Fibroblast of lung (primary cell): ENCODE results near the gene TTC24. TPM values are rescaled to one million over a fixed set of nuclear protein-coding genes. Genes with fewer than 3 reads are reported as not detected.
A peak's percentile ranks its signal among the peaks of the same experiment; 100 is the strongest.
"Not testable (repeated sequence)": the region's sequence is repeated elsewhere in the genome, so short reads cannot be mapped to it uniquely, and the experiment has no call there.

ENCODE experiments used
- DNase-seq, 2 donors: peaks; one replicate each; pipeline versions ENCODE4 v3.0.0 to v3.0.0-alpha.2; 2010; ENCODE audit warnings: low read depth in 2 of 2
- H2AFZ ChIP-seq: 2 replicates; pipeline ENCODE4 v1.5.1; 2012; ENCODE audit warnings: low read length, control low read depth, inconsistent platforms
- H3K27ac ChIP-seq: 2 replicates; pipeline ENCODE4 v1.5.1; 2011; ENCODE audit warnings: low read length, control low read depth; ENCODE audit not compliant: insufficient read depth
- H3K27me3 ChIP-seq: 2 replicates; pipeline ENCODE4 v1.5.1; 2011; ENCODE audit warnings: mild to moderate bottlenecking, low read length; ENCODE audit not compliant: control insufficient read depth, insufficient read depth
- H3K36me3 ChIP-seq: 2 replicates; pipeline ENCODE4 v1.5.1; 2011; ENCODE audit warnings: low read length; ENCODE audit not compliant: control insufficient read depth, insufficient read depth
- H3K4me1 ChIP-seq: 2 replicates; pipeline ENCODE4 v1.5.1; 2011; ENCODE audit warnings: low read length; ENCODE audit not compliant: control insufficient read depth, insufficient read depth; ENCODE audit errors: extremely low read depth
- H3K4me2 ChIP-seq: 2 replicates; pipeline ENCODE4 v1.5.1; 2011; ENCODE audit warnings: low read length, control low read depth; ENCODE audit not compliant: insufficient read depth; ENCODE audit errors: extremely low read depth
- H3K4me3 ChIP-seq, 4 experiments: fragments of 200-600 bp in 1 of 4; sonication (generic) in 1 of 4; replicated peaks in 1 of 4; 2 replicates each; pipeline ENCODE4 v1.5.1; 2011 to 2016; ENCODE audit warnings: low read length in 4 of 4, low read depth in 3 of 4, mild to moderate bottlenecking in 3 of 4, control low read depth in 2 of 4, inconsistent platforms in 1 of 4, mixed read lengths in 1 of 4; ENCODE audit not compliant: insufficient read depth in 1 of 4; ENCODE audit errors: control extremely low read depth in 1 of 4
- H3K79me2 ChIP-seq: 2 replicates; pipeline ENCODE4 v1.5.1; 2012; ENCODE audit warnings: mild to moderate bottlenecking, low read length, inconsistent platforms; ENCODE audit not compliant: control insufficient read depth, insufficient read depth
- H3K9ac ChIP-seq: 2 replicates; pipeline ENCODE4 v1.5.1; 2011; ENCODE audit warnings: mild to moderate bottlenecking, low read length, control low read depth; ENCODE audit not compliant: insufficient read depth
- H3K9me3 ChIP-seq: 2 replicates; pipeline ENCODE4 v1.5.1; 2012; ENCODE audit warnings: low read depth, low read length; ENCODE audit not compliant: control insufficient read depth, insufficient read depth
- H4K20me1 ChIP-seq: 2 replicates; pipeline ENCODE4 v1.5.1; 2011; ENCODE audit warnings: low read length; ENCODE audit not compliant: control insufficient read depth, insufficient read depth; ENCODE audit errors: extremely low read depth
- CTCF ChIP-seq, 2 donors: IDR thresholded peaks in 1 of 2; conservative IDR thresholded peaks in 1 of 2; 1 replicate in 1 of 2; 2 replicates in 1 of 2; pipeline ENCODE4 v1.5.1; 2011 to 2012; ENCODE audit warnings: low read length in 2 of 2, control low read depth in 1 of 2, inconsistent platforms in 1 of 2, low read depth in 1 of 2, mild to moderate bottlenecking in 1 of 2
- EZH2 ChIP-seq: IDR thresholded peaks from 2 replicates; pipeline ENCODE4 v1.5.1; 2012; ENCODE audit warnings: low read length, control low read depth, mild to moderate bottlenecking; ENCODE audit errors: missing control alignments
- polyA plus RNA-seq, 2 donors: library from polyadenylated mRNA; depleted of rRNA in 1 of 2; stranded (reverse) in 1 of 2; unstranded in 1 of 2; fragments of >200 nt; gene quantifications; 2 replicates each; pipeline ENCODE4 v1.2.1, GENCODE V29; 2011 to 2012; ENCODE audit warnings: missing spikeins in 1 of 2
- total RNA-seq: library from RNA; depleted of rRNA; stranded (reverse); fragments of >200 nt; gene quantifications from 2 replicates; pipeline ENCODE4 v1.2.1, GENCODE V29; 2014

Gene TTC24
- total and polyA plus RNA-seq, 2 donors (not counting 1 experiment from before 2014, with no cell fraction given) = not detected

GRCh38 chr1:156626079-156626438 lies 46.5 kb downstream of the TTC24 start:
- no peaks in the 10 kb centered on the region for H3K4me1 ChIP-seq

GRCh38 chr1:156627313-156627880 lies 47.9 kb downstream of the TTC24 start:
- Histone ChIP-seq H3K36me3 (no peaks in the 10 kb centered on the region), H3K79me2 (no peaks in the 10 kb centered on the region), H3K27me3 (peaks cover 43% of the 10 kb centered on the region), H2AFZ (no peak overlapping the region), H3K9ac (no peak overlapping the region), H3K4me1 (no peaks in the 10 kb centered on the region), H4K20me1 (peaks cover 2% of the 10 kb centered on the region), H3K4me2 (no peak overlapping the region), H3K27ac (no peak overlapping the region), H3K9me3 (no peaks in the 10 kb centered on the region), H3K4me3 (no peak overlapping the region)
- peak; percentile 29 to 37 for DNase-seq
- TF ChIP-seq EZH2 (no peak), CTCF (conservative IDR thresholded peaks at IDR 0.05 in 1 of 2, IDR thresholded peaks at IDR 0.05 in 1 of 2; ENCODE audit: low read depth in 1 of 2, low read length in 2 of 2) (peak; percentile 60 to 69)

More at GRCh38 chr1:156626079-156626438, 46.5 kb downstream of the TTC24 start:
- H3K79me2 ChIP-seq = no peaks in the 10 kb centered on the region
- H3K9me3 ChIP-seq = no peaks in the 10 kb centered on the region
- no peak for DNase-seq
- no peak overlapping the region for H3K9ac ChIP-seq
- no peak overlapping the region for H3K27ac ChIP-seq
- peaks cover 47% of the 10 kb centered on the region for H3K27me3 ChIP-seq
- no peak overlapping the region for H3K4me2 ChIP-seq
- no peak overlapping the region for H2AFZ ChIP-seq
- no peak overlapping the region for H3K4me3 ChIP-seq
- H3K36me3 ChIP-seq = no peaks in the 10 kb centered on the region
- no peak for TF ChIP-seq EZH2
- TF ChIP-seq CTCF (conservative IDR thresholded peaks at IDR 0.05 in 1 of 2, IDR thresholded peaks at IDR 0.05 in 1 of 2; ENCODE audit: low read depth in 1 of 2, low read length in 2 of 2) = no peak
- H4K20me1 ChIP-seq = no peaks in the 10 kb centered on the region

GRCh38 chr1:156629823-156630449 lies 50.4 kb downstream of the TTC24 start:
- Histone ChIP-seq H3K36me3 (no peaks in the 10 kb centered on the region), H2AFZ (no peak overlapping the region), H3K27ac (no peak overlapping the region), H3K79me2 (no peaks in the 10 kb centered on the region), H3K27me3 (peaks cover 37% of the 10 kb centered on the region), H4K20me1 (peaks cover 2% of the 10 kb centered on the region), H3K9me3 (no peaks in the 10 kb centered on the region), H3K4me2 (no peak overlapping the region), H3K4me3 (no peak overlapping the region), H3K4me1 (no peaks in the 10 kb centered on the region), H3K9ac (no peak overlapping the region)
- DNase-seq = no peak
- TF ChIP-seq EZH2 = no peak
- no peak for TF ChIP-seq CTCF (conservative IDR thresholded peaks at IDR 0.05 in 1 of 2, IDR thresholded peaks at IDR 0.05 in 1 of 2; ENCODE audit: low read depth in 1 of 2, low read length in 2 of 2)

- not testable (repeated sequence) for H3K27ac ChIP-seq, DNase-seq, H3K9me3 ChIP-seq, H3K4me3 ChIP-seq, H3K9ac ChIP-seq, H3K4me2 ChIP-seq, H2AFZ ChIP-seq, H4K20me1 ChIP-seq, H3K36me3 ChIP-seq, H3K79me2 ChIP-seq, H3K4me1 ChIP-seq
- peaks cover 35% of the 10 kb centered on the region for H3K27me3 ChIP-seq
Measured at GRCh38 chr1:156631152-156631551, 51.6 kb downstream of the TTC24 start.
